ENCODE results near the gene SLC25A22. TPM values are rescaled to one million over a fixed set of nuclear protein-coding genes. Genes with fewer than 3 reads are reported as not detected.

The SLC25A22 gene
- total and polyA plus RNA-seq, 3 experiments from 2014 or later, result 14.1 to 77.0 (median 73.6) TPM

DNA sequence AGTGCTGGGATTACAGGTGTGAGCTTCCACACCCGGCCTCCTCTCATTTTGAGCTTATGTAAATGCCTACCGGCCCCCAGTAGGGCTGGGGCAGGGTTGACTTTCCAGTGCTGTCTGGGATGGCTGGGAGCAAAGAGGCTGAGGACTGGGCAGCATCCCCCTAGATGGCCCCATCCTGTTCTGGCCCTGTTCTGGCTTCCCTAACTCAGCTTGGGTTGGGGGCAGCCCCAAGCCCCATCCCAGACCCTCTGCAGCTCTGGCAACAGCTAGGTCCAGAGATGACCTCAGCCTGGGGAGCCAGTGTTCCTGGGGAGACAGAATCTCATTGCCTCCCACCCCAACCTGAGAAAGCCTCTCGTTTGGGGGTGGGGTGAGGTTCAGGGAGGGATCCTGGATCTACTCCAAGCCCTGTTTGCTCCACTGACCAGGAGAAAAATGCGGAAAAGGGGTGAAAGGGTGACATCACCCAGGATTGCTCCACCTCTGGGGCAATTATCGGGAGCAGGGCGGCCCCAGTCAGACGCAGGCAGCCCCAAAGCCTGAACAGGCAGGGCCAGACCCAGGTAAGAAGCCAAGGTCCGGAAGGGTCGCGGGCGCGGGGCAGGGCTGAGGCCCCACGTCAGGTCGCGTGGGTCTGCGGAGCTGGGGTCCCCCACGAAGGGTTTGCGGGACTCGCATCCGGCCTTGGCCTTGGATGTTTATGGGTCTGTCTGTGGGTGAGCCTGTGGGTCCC lies 20.5 kb upstream of the SLC25A22 start, which contains the start of gene PNPLA2:
PNPLA2 (plus strand) TSS at position 519 of the 733 bp plus-strand sequence. CDS start 805 bp downstream, outside the sequence.
- H3K36me3 ChIP-seq (ENCODE audit: insufficient read depth, low read length), result no peaks in the 10 kb centered on the region
- Mint-ChIP-seq H3K36me3 (peaks cover 0 to 27% (median 0%) of the 10 kb centered on the region in 3 donors), H3K4me1 (peaks cover 6 to 18% (median 7%) of the 10 kb centered on the region in 3 donors), H3K9me3 (no peaks in the 10 kb centered on the region), H3K27me3 (no peaks in the 10 kb centered on the region), H3K27ac (peak within 1 kb of the TSS in 7 of 8 donors; percentile 60 to 94 (median 88)), H3K4me3 (peak within 1 kb of the TSS; percentile 84 to 95 (median 89))
- H3K4me3 ChIP-seq (ENCODE audit: low read length), result peak within 1 kb of the TSS; percentile 84
- CTCF ChIA-PET, result interaction anchor here (0.7 to 1.9 kb wide), 8 partner anchors 8 to 23 kb away, joined by 3 to 5 read pairs (median 4); partner anchors contain the start of gene PIDD1
- no peaks in the 10 kb centered on the region for H3K9me3 ChIP-seq (ENCODE audit: low read length)
- peaks cover 21% of the 10 kb centered on the region for H3K4me1 ChIP-seq (ENCODE audit: insufficient read depth, low read length)
- POLR2A ChIA-PET, result interaction anchor here (0.7 to 2.7 kb wide), 15 partner anchors 8 to 611 kb away, joined by 3 to 38 read pairs (median 6); partner anchors contain the start of genes BET1L, CD151, POLR2L and RIC8A
- DNase-seq, result no peak
- no peaks in the 10 kb centered on the region for H3K27me3 ChIP-seq (ENCODE audit: insufficient read depth, low read length, poor library complexity, severe bottlenecking)
- H3K27ac ChIP-seq (ENCODE audit: low read depth, low read length), result peak within 1 kb of the TSS; percentile 75

DNA sequence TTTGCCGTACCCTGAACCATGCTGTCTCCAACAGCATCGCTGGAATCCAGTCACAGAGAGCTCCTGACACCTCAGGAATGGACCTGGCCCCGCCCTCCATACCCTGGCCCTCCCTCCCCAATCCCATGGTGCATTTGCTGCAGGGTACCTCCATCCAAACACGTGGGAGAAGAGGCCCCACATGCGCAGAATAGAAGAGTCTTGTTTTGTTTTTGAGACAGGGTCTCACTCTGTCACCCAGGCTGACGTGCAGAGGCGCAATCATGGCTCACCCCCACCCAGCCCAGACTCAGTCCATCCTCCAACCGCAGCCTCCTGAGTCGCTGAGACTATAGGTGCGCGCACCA lies 18.3 kb upstream of the SLC25A22 start:
- Histone ChIP-seq H3K36me3 (ENCODE audit: insufficient read depth, low read length) (peaks cover 17% of the 10 kb centered on the region), H3K27me3 (ENCODE audit: insufficient read depth, low read length, poor library complexity, severe bottlenecking) (no peaks in the 10 kb centered on the region), H3K9me3 (ENCODE audit: low read length) (no peaks in the 10 kb centered on the region), H3K4me1 (ENCODE audit: insufficient read depth, low read length) (peaks cover 23% of the 10 kb centered on the region), H3K27ac (ENCODE audit: low read depth, low read length) (no peak overlapping the region), H3K4me3 (ENCODE audit: low read length) (no peak overlapping the region)
- no peaks in the 10 kb centered on the region for H3K9me3 Mint-ChIP-seq
- H3K27ac Mint-ChIP-seq, result no peak overlapping the region
- POLR2A ChIA-PET, result no interaction called here
- H3K4me3 Mint-ChIP-seq, result peak overlapping the region in 1 of 7 donors; percentile 48
- peaks cover 0 to 30% (median 0%) of the 10 kb centered on the region in 3 donors for H3K36me3 Mint-ChIP-seq
- H3K4me1 Mint-ChIP-seq, result peaks cover 13 to 28% (median 15%) of the 10 kb centered on the region in 3 donors
- no peaks in the 10 kb centered on the region for H3K27me3 Mint-ChIP-seq
- CTCF ChIA-PET, result no interaction called here
- no peak for DNase-seq

DNA sequence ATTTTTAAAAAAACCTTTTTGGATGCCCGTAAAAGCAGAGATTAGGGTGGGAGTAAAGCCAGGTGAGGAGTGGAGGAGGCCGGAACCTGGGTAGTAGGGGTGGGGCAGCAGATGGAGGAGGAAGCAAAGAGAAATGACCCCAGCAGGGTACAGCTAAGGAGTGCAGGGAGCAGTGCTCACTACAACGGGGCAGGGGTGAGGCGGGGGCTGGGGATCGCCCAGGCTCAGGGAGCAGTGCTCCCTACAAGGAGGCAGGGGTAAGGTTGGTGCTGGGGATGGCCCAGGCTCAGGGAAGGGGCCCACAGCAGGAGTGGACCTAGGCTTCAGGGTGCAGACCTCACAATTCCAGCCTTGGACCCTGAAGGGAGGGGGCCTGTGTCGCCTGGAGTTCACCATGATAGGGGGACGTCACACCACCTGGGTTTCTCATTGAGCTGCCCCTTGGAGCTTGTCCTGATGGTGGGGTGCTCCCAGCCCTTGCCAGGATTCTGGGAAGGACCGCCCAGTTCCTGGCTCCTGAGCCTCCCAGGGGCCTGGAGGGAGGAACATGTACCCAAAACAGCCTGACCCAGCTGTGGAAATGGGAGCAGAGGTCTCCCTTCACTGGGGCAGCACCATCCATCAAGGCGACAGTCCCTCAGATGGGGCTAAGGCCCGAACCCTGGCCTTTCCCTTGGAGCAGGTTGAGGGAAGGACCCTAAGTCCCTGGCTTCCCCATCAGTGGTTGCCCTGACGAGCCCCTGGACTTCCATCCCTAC lies 17.8 kb upstream of the SLC25A22 start:
- no peaks in the 10 kb centered on the region for H3K27me3 ChIP-seq (ENCODE audit: insufficient read depth, low read length, poor library complexity, severe bottlenecking)
- H3K4me3 Mint-ChIP-seq, result peak overlapping the region in 1 of 7 donors; percentile 48
- H3K36me3 Mint-ChIP-seq, result peaks cover 0 to 32% (median 2%) of the 10 kb centered on the region in 3 donors
- no peaks in the 10 kb centered on the region for H3K27me3 Mint-ChIP-seq
- no peak for DNase-seq
- POLR2A ChIA-PET, result no interaction called here
- H3K4me1 ChIP-seq (ENCODE audit: insufficient read depth, low read length), result peaks cover 23% of the 10 kb centered on the region
- H3K36me3 ChIP-seq (ENCODE audit: insufficient read depth, low read length), result peaks cover 20% of the 10 kb centered on the region
- H3K4me3 ChIP-seq (ENCODE audit: low read length), result no peak overlapping the region
- CTCF ChIA-PET, result no interaction called here
- H3K4me1 Mint-ChIP-seq, result peaks cover 14 to 29% (median 17%) of the 10 kb centered on the region in 3 donors
- no peak overlapping the region for H3K27ac Mint-ChIP-seq
- H3K27ac ChIP-seq (ENCODE audit: low read depth, low read length), result no peak overlapping the region
- no peaks in the 10 kb centered on the region for H3K9me3 ChIP-seq (ENCODE audit: low read length)
- H3K9me3 Mint-ChIP-seq, result no peaks in the 10 kb centered on the region

DNA sequence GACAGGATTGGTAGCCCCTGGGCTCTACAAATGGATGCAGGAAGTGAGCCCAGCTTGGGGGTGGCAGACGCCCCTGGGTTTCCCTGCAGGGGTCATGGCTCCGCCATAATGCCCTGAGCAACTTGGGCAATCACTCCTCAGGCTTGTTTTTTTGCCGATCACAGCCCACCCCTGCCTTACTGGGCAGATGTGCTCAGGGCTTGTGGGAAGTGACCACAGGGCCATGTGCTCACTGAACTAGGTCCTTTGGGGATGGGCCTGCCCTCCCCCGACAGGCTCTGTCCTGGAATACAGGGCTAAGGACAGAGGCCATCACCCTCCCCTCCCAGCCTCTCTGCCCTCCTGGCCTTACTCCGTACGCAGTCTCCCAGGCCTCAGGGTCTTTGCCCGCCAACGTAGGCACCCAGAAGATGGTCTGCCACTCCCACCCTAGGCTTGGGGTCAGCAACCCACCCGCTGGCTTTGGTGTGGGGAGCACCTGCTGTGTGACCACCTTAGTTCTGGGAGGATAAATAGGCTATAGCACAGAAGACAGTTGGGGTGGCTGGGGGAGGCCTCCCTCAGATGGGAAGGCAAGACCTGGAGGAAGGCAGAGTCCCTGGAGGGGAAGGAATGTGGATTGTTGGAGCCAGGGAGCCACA lies 15.5 kb upstream of the SLC25A22 start:
- H3K36me3 ChIP-seq (ENCODE audit: insufficient read depth, low read length), result peaks cover 20% of the 10 kb centered on the region
- H3K27me3 Mint-ChIP-seq, result no peaks in the 10 kb centered on the region
- no peak overlapping the region for H3K4me3 ChIP-seq (ENCODE audit: low read length)
- ChIA-PET CTCF (no interaction called here), POLR2A (no interaction called here)
- H3K4me1 Mint-ChIP-seq, result peaks cover 25 to 37% (median 25%) of the 10 kb centered on the region in 3 donors
- H3K9me3 ChIP-seq (ENCODE audit: low read length), result no peaks in the 10 kb centered on the region
- H3K4me3 Mint-ChIP-seq, result peak overlapping the region in 1 of 7 donors; percentile 67
- peaks cover 23% of the 10 kb centered on the region for H3K4me1 ChIP-seq (ENCODE audit: insufficient read depth, low read length)
- no peak for DNase-seq
- no peaks in the 10 kb centered on the region for H3K27me3 ChIP-seq (ENCODE audit: insufficient read depth, low read length, poor library complexity, severe bottlenecking)
- H3K27ac ChIP-seq (ENCODE audit: low read depth, low read length), result no peak overlapping the region
- peaks cover 0 to 38% (median 2%) of the 10 kb centered on the region in 3 donors for H3K36me3 Mint-ChIP-seq
- peak overlapping the region in 1 of 8 donors; percentile 50 for H3K27ac Mint-ChIP-seq
- H3K9me3 Mint-ChIP-seq, result no peaks in the 10 kb centered on the region

DNA sequence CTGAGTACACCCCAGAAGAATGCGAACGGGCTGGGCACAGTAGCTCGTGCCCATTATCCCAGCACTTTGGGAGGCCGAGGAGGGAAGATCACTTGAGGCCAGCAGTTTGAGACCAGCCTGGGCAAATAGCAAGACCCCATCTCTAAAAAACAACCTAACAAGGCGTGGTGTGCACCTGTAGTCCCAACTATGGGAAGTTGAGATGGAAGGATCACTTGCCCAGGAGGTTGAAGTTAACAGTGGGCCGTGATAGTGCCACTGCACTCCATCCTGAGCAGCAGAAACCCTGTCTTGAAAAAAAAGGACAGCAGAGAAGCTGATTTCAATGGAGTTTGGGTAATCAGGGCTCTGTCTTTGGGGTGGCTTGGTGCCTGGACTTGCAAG lies 15.0 kb upstream of the SLC25A22 start:
- ChIA-PET CTCF (no interaction called here), POLR2A (no interaction called here)
- Histone ChIP-seq H3K27ac (ENCODE audit: low read depth, low read length) (no peak overlapping the region), H3K4me3 (ENCODE audit: low read length) (no peak overlapping the region), H3K4me1 (ENCODE audit: insufficient read depth, low read length) (peaks cover 26% of the 10 kb centered on the region), H3K36me3 (ENCODE audit: insufficient read depth, low read length) (peaks cover 20% of the 10 kb centered on the region), H3K27me3 (ENCODE audit: insufficient read depth, low read length, poor library complexity, severe bottlenecking) (no peaks in the 10 kb centered on the region), H3K9me3 (ENCODE audit: low read length) (no peaks in the 10 kb centered on the region)
- no peak for DNase-seq
- no peaks in the 10 kb centered on the region for H3K27me3 Mint-ChIP-seq
- H3K4me1 Mint-ChIP-seq, result peaks cover 26 to 40% (median 30%) of the 10 kb centered on the region in 3 donors
- H3K36me3 Mint-ChIP-seq, result peaks cover 0 to 38% (median 2%) of the 10 kb centered on the region in 3 donors
- H3K9me3 Mint-ChIP-seq, result no peaks in the 10 kb centered on the region
- peak overlapping the region in 1 of 7 donors; percentile 100 for H3K4me3 Mint-ChIP-seq
- peak overlapping the region in 3 of 8 donors; percentile 43 to 100 (median 84) for H3K27ac Mint-ChIP-seq

DNA sequence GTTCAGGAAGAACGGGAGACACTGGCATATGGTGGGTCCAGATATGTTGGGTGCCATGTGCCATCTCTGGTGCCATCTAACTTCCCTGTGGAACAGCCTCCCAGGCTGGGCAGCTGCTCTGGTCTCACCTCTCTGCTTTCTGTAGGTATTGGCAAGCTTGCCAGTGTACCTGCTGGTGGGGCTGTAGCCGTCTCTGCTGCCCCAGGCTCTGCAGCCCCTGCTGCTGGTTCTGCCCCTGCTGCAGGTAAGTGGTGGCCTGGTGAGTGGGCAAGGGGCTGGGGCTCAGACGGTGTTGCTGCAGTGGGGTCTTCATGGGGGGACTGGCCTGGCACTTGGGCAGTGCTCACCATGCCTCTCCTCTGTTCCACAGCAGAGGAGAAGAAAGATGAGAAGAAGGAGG lies 14.3 kb upstream of the SLC25A22 start:
- Histone ChIP-seq H3K27me3 (ENCODE audit: insufficient read depth, low read length, poor library complexity, severe bottlenecking) (no peaks in the 10 kb centered on the region), H3K36me3 (ENCODE audit: insufficient read depth, low read length) (peaks cover 20% of the 10 kb centered on the region), H3K4me1 (ENCODE audit: insufficient read depth, low read length) (peaks cover 26% of the 10 kb centered on the region), H3K27ac (ENCODE audit: low read depth, low read length) (no peak overlapping the region), H3K4me3 (ENCODE audit: low read length) (no peak overlapping the region), H3K9me3 (ENCODE audit: low read length) (no peaks in the 10 kb centered on the region)
- Mint-ChIP-seq H3K36me3 (peaks cover 0 to 38% (median 2%) of the 10 kb centered on the region in 3 donors), H3K4me3 (peak overlapping the region in 3 of 7 donors; percentile 24 to 100 (median 52)), H3K9me3 (no peaks in the 10 kb centered on the region), H3K27me3 (no peaks in the 10 kb centered on the region), H3K4me1 (peaks cover 30 to 44% (median 34%) of the 10 kb centered on the region in 3 donors), H3K27ac (peak overlapping the region in 5 of 8 donors; percentile 63 to 100 (median 84))
- no peak for DNase-seq
- CTCF ChIA-PET, result interaction anchor here (1.0 kb wide), 1 partner anchor 16 kb away, joined by 3 read pairs; no protein-coding TSS in a partner anchor
- POLR2A ChIA-PET, result no interaction called here

DNA sequence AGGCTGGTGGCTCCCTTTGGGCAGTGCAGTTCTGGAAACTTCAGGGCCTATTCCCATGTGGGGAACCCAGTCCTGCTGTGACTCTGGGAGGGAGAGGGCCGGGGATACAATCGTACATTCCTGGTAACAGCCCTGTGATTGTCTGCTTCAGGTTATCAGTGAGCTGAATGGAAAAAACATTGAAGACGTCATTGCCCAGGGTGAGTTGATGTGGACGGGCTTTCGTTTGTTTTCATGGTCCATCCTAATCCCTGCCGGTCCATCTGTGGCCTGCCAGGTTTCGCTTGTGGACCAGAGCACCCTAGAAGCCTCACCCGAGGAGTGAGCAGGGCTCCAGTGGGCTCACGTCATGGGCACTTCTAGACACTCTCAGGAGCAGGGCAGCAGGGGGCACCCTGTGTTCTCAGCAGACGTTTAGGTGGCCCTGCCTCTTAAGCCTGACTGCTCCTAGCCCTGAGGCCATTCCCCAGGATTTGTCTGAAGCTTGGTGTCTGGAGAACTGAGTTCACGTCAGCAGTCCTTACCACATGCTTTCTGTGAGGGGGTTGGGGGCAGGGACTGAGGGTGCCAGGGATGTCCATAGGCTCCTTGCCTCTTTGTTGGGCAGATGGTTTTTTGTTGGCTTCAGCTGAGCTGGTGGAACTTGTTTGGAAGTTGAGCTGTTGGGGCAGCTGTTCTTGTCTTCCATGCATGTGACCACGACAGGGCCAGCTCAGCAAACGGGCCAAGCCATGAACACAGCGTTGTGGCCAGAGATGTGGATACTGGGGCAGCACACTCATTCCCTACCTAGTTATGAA lies 13.6 kb upstream of the SLC25A22 start:
- DNase-seq, result no peak
- Histone ChIP-seq H3K4me3 (ENCODE audit: low read length) (no peak overlapping the region), H3K27me3 (ENCODE audit: insufficient read depth, low read length, poor library complexity, severe bottlenecking) (no peaks in the 10 kb centered on the region), H3K36me3 (ENCODE audit: insufficient read depth, low read length) (peaks cover 20% of the 10 kb centered on the region), H3K27ac (ENCODE audit: low read depth, low read length) (peak overlapping the region; percentile 92), H3K9me3 (ENCODE audit: low read length) (no peaks in the 10 kb centered on the region), H3K4me1 (ENCODE audit: insufficient read depth, low read length) (peaks cover 26% of the 10 kb centered on the region)
- ChIA-PET CTCF (interaction anchor here (0.9 to 1.3 kb wide), 3 partner anchors 11 to 23 kb away, joined by 3 read pairs; no protein-coding TSS in a partner anchor), POLR2A (interaction anchor here (1.8 kb wide), 1 partner anchor 8 kb away, joined by 25 read pairs; the partner anchor contains the start of gene PNPLA2)
- Mint-ChIP-seq H3K36me3 (peaks cover 0 to 38% (median 2%) of the 10 kb centered on the region in 3 donors), H3K4me3 (peak overlapping the region; percentile 84 to 100 (median 95)), H3K9me3 (no peaks in the 10 kb centered on the region), H3K4me1 (peaks cover 30 to 44% (median 34%) of the 10 kb centered on the region in 3 donors), H3K27me3 (no peaks in the 10 kb centered on the region), H3K27ac (peak overlapping the region; percentile 61 to 100 (median 92))

Data from CD8-positive, alpha-beta memory T cell (primary cell).